Activated CD8-positive, alpha-beta memory T cell treated with anti-CD3 and anti-CD28 coated beads, Interleukin-2, amount 50 U/mL, for 1 hour (primary cell): ENCODE data around the gene DIPK1C.
A peak's percentile ranks its signal among the peaks of the same experiment; 100 is the strongest.
"Not testable (repeated sequence)": the region's sequence is repeated elsewhere in the genome, so short reads cannot be mapped to it uniquely, and the experiment has no call there.

Experiments
- DNase-seq: peaks from one replicate; pipeline ENCODE4 v3.0.0-alpha.2; 2020; ENCODE audit errors: extremely low read depth

Gene DIPK1C

DNA sequence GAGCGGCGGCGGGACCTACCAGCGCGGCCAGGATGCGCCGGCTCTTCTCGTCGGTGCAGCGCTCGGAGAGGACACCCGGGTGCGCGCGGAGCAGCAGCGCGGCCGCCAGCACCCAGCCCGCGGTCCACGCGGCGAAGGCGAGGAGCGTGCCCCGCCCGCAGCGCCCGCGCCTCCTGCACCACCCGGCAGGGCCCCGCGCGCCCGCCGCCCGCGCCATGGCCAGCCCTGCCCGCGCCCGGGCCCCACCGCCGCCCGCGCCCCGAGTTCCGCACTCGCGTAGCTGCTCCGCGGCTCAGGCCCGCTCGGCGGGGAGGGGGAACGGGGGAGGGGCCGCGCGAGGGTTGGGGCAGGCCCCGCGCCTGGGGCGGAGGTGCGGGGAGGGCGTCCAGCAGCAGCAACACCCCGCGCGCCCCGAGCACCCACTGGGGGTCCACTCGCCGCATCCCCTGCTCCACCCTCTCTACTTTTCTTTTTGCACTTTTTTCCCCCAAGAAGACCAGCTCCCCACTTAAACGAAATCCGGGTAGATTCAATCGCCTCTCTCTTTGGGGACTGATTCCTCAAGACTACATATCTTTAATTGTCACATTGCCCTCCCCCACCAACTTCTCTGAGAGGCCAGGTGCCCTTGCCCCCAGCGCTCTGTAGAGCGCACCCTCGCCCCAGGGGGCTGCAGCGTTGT lies at the start of gene DIPK1C:
TSS of gene DIPK1C (minus strand) at position 266 of the 682 bp plus-strand sequence. CDS start at position 217, 49 bp downstream.
- DNase-seq: no peak

DNA sequence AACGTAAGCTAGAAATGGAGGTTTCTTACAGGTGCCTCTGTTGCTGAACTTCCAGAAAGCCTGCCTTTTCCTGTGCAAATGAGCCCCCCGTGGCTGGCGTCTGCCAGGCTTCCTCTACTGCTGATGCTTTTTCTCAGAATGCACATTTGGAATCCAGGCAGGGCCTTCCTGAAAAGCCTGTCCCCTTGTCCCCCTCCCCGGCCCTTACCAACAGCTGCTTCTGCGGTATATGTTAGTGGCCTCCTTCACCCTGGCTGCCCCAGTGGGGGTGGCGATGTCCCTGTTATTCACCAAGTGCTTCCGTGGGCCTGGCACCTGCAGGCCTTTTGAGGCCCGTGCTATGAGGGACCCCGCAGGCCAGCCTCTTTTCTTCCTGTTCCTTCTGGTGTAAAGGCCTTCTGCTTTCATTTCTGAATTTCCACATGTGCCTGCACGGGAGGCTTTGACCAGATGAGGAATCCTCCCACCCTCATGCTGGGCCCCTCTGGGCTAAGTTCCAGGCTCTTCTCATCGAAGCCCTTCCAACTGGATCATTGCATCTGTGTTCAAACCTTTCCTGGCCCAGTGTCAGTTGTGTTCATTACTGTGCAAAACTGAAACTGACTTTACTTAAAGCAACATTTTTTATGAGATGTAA lies 49.5 kb upstream of the DIPK1C start:
- DNase-seq: no peak

DNA sequence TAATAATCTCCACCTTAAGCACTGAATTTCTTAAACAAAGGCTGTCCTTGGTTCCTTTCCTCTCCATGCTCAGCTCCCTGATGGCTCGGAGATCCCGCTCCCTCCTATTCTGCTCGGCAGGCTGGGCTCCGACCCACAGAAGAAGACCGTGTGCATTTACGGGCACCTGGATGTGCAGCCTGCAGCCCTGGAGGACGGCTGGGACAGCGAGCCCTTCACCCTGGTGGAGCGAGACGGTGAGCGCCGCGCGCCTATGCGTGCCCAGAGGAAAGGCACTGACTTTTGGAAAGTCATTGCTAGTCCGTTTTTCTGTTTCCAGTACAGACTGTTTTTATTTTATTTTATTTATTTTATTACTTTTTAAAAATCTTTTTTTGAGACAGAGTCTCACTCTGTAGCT lies 48.7 kb upstream of the DIPK1C start:
- DNase-seq: no peak

DNA sequence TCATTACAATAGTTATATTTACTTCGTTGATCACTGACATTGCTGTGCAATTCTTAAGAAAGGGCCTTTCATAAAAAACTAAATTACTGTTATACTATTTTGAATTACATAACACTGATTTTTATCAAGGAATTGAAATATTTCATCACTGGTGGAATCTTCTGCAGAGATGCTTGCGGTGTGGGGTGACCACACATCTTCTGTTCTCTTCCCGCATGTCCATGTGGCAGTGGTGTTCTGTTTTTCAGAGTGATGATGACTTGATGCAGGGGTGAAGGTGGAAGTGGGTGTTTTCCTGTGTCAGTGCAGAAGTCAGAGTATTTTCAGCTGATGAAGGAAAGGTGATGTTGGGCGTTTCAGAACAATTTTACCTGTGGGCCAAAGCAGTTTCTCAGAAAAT lies 46.0 kb upstream of the DIPK1C start:
- no peak for DNase-seq

DNA sequence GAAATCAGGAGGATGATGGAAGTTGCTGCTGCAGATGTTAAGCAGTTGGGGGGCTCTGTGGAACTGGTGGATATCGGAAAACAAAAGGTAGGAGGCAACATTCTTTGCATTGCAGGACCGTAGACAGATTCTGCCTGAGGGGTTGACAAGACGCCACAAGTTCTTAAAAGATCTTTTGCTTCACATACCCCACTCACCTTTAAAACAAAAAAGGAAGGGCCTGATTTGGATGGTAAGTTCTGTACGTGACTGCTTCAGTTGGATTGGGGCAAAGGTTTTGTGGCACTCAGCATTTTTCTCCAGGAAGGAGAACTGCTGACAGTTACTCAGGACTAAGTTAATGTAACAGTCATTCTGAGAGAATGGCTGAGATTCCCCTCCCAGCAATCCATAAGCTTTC lies 44.3 kb upstream of the DIPK1C start:
- no peak for DNase-seq

DNA sequence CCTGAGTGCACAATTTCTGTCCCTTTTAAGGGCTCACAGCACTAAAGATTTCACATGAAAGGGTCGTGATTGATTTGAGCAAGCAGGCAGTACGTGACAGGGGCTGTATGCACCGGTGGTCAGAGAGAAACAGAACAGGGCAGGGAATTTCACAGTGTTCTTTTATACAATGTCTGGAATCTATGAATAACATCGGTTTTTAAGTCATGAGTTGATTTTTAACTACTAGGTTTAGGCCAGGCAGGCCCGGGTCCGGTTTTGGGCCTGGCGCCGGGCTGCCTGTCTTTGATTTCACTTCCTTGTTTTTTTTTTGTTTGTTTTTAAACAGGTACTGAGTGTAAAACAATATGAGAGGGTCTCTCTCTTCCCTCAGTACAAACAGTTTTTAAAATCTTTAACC lies 43.7 kb upstream of the DIPK1C start:
- not testable (repeated sequence) for DNase-seq

DNA sequence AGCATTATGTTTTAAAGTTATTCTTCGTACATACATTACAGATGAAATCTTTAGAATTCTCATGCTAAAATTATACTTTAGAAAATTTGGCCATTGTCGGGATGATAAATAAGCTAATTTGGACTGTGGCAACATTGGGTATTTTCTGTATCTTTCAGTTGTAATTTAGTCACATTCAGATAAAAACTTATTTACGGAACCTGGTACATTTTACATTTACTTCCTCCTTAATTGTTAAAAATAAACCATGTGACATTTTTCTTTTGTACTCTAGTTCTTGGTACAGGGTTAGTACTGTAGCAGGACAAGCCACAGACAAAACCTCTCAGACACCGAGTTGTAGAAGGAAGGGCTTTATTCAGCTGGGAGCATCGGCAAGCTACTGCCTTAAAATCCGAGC lies 43.3 kb upstream of the DIPK1C start:
- DNase-seq: no peak

DNA sequence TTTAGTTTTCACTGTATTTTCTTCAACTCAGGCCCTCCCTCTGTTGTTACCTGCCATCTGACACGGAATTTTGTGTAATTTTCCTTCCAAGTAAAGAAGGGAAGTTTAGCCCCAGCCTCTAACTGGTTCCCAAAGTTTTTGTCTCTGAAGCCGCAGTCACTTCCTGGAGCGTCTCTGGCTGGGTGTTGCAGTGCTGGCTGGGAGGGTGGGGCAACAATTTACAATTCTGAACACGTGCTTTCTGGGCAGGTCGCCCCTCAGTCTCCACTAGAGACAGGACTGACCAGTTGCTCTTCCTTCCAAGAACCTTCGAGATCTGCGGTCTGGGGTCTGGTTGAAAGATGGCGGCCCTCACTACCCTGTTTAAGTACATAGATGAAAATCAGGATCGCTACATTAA lies 42.5 kb upstream of the DIPK1C start:
- DNase-seq: no peak

DNA sequence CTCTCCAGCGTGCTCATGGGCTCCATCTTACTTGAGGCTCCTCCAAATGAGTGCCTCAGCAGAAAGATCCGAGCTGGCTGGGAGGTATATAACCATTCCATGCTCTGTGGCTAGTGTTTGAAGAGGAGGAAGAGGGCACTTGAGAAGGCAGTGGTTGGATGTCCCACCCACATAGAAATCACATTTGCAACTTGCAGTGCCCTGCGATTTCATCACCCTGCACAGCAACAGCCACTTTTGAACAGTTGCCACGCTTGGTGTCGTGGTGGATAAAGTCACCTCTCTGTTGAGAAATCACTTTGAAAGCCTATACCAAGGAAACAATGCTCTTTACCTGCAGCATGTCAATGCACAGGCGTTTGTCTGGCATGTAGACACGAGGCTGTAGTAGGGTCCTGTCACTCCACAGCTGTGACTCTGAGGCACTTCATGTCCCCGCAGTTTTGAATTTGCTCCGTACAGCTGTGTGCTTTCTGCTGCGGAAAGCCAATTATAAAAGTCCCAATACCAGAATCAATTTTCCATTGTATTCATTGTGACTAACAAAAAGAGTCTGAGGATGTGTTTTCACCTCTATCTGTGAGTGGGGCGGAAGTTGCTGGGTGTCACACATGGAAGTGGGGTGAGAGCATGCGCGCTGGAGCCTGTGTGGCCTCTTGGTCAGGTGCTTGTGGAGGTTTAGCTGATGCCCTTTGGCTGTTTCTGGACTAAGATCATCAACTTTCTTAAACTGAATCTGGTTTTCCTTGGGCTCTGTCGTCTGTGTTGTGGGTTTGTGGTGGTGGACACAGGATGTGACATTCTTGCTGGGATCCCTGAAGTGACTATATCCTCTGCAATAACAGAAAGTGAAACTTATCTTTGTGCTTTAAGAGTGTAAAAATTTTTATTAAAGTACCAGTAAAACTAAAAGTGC lies 41.9 kb upstream of the DIPK1C start:
- peak; percentile 52 for DNase-seq

DNA sequence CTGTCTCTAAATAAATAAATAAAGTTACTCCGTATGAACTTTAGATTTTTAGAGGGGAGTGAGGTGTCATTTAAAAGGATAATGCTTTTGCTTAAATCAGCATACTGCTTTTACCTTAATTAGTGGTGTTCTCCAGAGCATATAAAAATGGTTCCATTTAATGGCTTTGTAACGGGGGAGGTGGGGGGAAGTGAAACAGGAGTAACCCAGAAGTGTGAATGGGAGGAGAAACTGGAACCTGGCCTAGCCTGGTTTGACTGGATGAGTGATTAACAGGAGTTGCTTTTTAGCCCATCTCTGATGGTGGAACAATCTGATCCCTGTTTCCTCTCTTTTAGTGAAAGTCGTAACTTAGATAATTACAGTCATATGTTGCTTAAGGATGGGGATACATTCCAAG lies 40.7 kb upstream of the DIPK1C start:
- no peak for DNase-seq

DNA sequence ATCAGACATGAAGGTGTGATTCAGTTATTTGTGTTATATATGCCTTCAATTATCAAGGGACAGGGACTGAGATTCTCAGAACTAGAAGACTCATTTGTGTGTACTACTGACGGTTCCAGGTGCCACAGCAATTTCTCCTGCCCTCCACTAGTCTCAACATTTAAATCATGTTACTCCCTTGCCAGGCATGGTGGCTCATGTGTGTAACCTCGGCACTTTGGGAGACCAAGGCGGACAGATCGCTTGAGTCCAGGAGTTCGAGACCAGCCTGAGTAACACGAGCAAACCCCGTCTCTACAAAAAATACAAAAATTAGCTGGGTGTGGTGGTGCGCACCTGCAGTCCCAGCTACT lies 40.2 kb upstream of the DIPK1C start:
- no peak for DNase-seq

DNA sequence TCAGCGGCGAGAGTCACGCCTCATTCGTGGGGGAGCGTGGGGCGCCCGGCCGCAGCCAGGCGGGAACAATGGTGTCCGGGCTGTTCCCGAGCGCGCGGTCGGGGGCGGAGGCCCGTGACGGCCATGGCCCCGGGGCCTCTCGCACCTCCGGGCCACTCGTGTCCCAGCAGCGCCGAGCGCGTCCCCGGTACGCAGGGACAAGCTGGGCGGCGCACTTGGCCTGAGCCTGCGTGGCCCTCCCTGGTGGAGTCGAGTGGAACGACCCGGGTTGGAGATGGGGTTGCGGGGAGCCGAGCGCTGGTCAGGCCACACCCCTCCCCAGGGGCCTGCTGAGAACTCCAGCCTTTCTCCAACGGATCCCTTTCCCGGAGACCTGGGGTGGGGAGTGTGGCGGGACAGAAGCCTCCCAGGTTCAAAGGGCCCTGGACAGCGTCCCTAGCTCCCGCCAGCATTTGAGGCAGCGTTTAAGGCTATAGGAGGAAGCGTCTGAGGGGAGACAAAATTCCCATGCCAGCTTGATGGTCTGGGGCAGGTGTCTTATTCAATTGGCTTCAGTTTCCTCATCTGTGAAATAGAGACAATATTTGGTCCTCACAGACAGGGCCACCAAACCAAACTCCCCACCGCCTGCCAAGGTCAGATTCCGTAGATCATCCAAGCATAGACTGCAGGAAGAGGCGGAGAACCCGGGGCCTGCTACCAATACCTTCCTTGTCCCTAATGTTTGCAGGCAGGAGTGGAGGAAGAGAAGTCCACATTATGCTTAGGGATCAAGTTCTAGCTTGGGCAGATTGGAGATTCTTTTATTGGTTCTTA lies 39.6 kb upstream of the DIPK1C start:
- no peak for DNase-seq

DNA sequence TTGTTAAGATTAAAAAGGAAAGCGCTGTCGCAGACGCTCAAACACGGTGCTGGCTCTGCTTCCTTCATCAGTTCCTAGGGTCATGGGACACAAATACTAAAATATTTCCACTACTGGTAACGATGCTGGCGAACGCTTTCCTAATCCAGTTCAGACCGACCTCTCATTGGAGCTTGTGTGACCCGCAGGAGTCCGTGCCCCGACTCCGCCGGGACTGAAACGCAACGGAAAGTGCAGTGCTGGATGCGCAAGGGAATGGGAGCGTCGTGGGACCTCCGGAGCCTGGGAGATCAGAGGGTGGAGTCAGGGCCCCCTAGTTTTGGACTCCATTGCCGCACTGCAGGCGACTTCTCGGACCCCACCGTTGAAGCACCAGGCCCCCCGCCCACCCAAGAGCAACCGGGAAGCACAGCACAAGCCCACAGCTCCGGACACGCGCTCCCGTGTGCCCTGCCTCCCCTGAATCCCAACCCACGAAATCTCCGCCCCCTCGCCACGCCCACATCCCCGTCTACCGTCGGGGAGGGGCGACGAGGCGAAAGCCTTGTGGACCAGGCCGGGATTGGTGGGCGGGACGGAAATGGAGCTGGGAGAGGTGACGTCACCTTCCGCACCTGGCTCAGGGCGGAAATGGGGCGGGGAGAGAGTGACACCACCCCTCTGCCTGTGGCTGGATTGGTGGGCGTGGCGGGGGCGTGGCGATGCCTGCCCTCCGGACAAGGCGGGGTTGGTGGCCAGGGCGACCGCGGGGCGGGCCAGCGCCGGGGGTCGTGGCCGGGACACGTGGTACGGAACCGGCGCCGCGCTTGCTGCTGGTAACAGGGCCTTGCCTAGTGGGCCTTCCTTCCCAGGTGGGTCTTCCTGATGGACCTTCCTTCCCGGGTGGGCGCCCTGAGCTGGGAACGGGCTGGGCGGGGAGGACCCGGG lies 38.7 kb upstream of the DIPK1C start, which contains the start of gene CNDP2:
TSS of gene CNDP2 (plus strand) at position 783 of the 927 bp plus-strand sequence. CDS start 3,611 bp downstream, outside the sequence.
- DNase-seq: peak; percentile 95

DNA sequence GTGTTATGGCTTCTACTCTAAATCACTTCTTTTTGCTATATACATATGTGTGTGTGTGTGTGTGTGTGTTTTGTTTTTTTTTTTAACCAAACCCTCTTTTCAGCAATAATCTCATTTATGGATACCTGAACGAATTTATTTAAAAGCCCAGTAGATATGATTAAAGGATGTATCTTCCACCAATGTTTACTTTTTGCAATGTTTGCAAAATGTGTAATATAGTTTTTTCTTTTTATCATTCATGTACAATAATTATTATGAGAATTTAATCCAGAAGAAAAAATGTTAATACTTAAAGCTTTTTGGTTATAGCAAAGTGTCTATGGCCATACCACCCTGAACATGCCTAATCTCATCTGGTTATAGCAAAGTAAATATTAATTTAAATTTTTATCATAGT lies 37.4 kb upstream of the DIPK1C start:
- no peak for DNase-seq

DNA sequence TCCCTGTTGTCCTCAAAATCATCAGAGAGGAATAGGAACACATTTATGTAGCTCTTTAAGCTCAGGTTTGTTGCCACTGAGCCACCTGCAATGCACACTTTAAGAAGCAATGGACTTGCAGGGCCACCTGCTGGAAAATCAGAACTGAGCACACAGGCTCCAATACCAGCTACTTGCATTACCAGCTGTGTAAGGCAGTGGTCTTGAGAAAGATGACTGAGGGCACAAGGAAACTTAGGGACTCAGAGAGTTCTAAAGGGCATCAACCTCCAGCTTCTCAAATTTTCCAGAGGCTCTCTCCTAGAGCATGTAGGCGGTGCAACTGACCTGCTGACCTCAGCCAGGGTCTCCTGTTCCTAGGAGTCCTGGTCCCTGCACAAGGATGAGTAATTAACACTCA lies 36.6 kb upstream of the DIPK1C start:
- peak; percentile 45 for DNase-seq

DNA sequence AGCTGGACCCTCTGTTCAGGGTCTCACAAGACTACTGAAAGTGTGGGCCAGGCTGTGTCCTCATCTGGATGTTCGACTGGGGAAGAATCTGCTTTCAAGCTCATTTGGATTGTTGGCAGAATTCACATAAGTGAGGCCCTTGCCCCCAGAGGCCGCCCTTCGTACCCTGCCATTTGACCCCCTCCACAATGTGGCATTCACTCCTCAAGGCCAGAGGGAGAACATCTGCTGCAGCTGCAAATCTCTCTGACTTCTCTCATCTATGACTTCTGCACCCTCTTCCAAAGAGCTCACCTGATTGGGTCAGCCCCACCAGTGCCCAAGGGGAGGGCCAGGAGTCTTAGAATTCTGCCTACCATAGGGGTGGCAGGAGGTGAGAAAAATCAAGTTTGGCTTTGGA lies 35.2 kb upstream of the DIPK1C start:
- no peak for DNase-seq

DNA sequence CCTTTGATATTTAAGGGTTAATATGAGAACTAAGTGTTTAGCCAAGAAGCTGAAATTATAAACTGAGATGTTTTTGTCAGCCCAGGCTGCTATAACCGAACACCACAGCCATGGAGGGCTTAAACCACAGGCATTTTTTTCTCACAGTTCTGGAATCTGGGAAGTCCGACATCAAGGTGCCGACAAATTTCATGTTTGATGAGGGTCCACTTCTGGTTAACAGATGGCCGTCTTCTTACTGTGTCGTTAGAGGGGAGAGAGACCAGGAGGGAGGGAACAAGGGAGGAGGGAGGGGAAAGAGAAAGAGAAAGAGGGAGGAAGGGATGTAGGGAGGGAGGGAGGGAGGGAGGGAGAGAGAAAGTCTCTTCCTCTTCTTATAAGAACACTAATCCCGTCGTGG lies 32.6 kb upstream of the DIPK1C start:
- no peak for DNase-seq

DNA sequence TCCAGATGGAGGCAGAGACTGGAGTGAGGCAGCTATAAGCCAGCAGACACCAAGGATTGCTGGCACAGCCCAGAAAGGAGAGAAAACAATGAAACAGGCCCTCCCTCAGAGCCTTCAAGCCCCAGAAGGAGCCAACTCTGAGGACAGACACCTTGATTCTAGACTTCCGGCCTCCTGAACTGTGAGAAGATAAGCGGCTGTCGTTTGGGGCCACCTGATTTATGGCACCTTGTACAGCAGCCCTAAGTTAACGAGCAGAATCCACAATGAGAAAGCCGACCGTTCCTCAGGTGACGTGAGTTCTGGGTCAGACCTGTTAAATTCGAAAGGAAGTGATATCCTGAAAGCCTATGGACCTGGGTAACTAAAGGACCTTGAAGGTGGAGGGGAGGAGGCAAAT lies 31.8 kb upstream of the DIPK1C start:
- no peak for DNase-seq

DNA sequence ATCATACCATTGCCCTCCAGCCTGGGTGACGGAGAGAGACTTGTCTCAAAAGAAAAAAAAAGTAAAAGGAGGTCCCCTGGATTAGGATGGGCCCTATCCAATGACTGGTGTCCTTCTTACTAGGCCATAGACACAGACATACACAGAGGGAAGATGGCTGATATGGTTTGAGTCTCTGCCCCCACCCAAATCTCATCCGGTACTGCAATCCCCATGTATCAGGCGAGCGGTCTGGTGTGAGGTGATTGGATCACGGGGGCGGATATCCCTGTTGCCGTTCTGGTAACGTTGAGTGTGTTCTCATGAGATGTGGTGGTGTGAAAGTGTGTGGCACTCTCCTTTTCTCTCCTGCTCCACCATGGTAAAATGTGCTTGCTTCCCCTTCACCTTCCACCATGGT lies 31.2 kb upstream of the DIPK1C start:
- no peak for DNase-seq

DNA sequence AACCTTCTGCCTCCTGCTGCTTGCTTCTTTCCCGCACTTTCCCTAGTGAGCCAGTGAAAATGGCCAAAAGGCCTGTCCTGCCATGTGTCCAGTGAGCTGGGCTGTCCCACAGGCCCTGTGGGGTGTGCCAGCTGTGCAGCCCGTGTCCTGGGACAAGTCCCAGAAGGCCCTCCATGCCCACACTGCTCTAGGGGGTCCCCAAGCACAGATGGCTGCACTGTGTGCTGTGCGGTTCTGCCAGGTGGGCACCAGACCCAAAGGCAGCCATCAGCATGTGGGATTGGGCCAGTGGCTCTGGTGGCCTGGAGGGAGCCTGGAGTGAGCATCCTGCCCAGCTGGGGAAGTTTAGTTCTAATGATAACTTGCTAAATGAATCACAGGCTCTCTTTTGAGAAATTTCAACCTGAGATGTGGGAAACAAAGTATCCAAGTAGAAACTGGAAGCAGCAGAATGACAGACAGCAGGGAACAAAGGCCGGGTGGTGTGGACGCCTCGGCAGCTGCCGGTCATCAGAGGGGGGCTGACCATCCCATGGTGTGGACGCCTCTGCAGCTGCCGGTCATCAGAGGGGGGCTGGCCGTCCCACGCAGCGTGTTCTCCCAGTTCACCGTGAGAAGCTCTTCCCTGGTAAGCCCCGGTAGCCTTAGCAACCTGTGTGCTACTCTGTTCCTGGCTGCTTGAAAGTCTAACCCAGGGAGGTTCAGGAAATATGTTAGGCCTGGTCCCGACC lies 29.2 kb upstream of the DIPK1C start:
- DNase-seq: no peak
